Panc1 (cell line): ENCODE measurements around the gene ZNF76. TPM values are rescaled to one million over a fixed set of nuclear protein-coding genes. Genes with fewer than 3 reads are reported as not detected.
A peak's percentile ranks its signal among the peaks of the same experiment; 100 is the strongest.

ENCODE experiments used
- ATAC-seq: fragments of 200-7000 bp; cut with Tn5 transposase; 2 replicates; pipeline ENCODE4 v1.9.1; 2020; ENCODE audit warnings: mild to moderate bottlenecking, moderate library complexity
- BruUV-seq: library from RNA; stranded (reverse); fragments of 400-500 nt; replicated peaks from 2 replicates; lab custom pipeline; 2021; lab: Mats Ljungman, UMichigan
- CTCF ChIA-PET: fragments of 300-600 bp; sonication (Branson Sonifier 250); formaldehyde crosslinking; loops from one replicate; lab custom pipeline; 2022; ENCODE audit warnings: antibody characterized with exemption; lab: Charles Lee
- POLR2A ChIA-PET: fragments of 300-600 bp; sonication (Branson Sonifier 250); formaldehyde crosslinking; loops from one replicate; lab custom pipeline; 2022; ENCODE audit warnings: antibody characterized with exemption; lab: Charles Lee
- DNase-seq: peaks from one replicate; pipeline ENCODE4 v3.0.0-alpha.2; 2010; ENCODE audit warnings: low read depth, low spot score
- H3K27ac ChIP-seq: 2 replicates; pipeline ENCODE4 v1.5.1; 2011; ENCODE audit warnings: mild to moderate bottlenecking, low read length, inconsistent platforms
- H3K27me3 ChIP-seq: fragments of 200-500 bp; sonication (Bioruptor generic); 2 replicates; pipeline ENCODE4 v1.6.0; 2014; ENCODE audit warnings: low read length, inconsistent platforms; ENCODE audit not compliant: control insufficient read depth, insufficient read depth
- H3K36me3 ChIP-seq: fragments of 200-500 bp; sonication (Bioruptor generic); 2 replicates; pipeline ENCODE4 v1.5.1; 2014; ENCODE audit warnings: inconsistent platforms, mild to moderate bottlenecking, low read length, moderate library complexity; ENCODE audit not compliant: control insufficient read depth, insufficient read depth
- H3K4me1 ChIP-seq: 2 replicates; pipeline ENCODE4 v1.5.1; 2011; ENCODE audit warnings: inconsistent platforms, mild to moderate bottlenecking, low read length, moderate library complexity; ENCODE audit not compliant: control insufficient read depth, insufficient read depth
- H3K4me3 ChIP-seq, 2 experiments: 2 replicates each; pipeline ENCODE4 v1.5.1; 2011 to 2012; ENCODE audit warnings: low read depth in 2 of 2, low read length in 2 of 2, mild to moderate bottlenecking in 2 of 2, inconsistent platforms in 1 of 2, moderate library complexity in 1 of 2
- H3K9me3 ChIP-seq: fragments of 200-500 bp; sonication (Bioruptor generic); 2 replicates; pipeline ENCODE4 v1.5.1; 2014; ENCODE audit warnings: low read depth, mild to moderate bottlenecking, inconsistent platforms, low read length, moderate library complexity; ENCODE audit not compliant: control insufficient read depth, insufficient read depth
- POLR2AphosphoS5 ChIP-seq: IDR thresholded peaks from 2 replicates; pipeline ENCODE4 v1.6.1; 2012; ENCODE audit warnings: mild to moderate bottlenecking, low read depth, low read length, moderate library complexity
- REST ChIP-seq, 2 experiments: IDR thresholded peaks; 2 replicates each; pipeline ENCODE4 v1.6.1; 2011 to 2012; ENCODE audit warnings: low read depth in 2 of 2, control low read depth in 1 of 2, low read length in 1 of 2, mild to moderate bottlenecking in 1 of 2, moderate library complexity in 1 of 2; ENCODE audit not compliant: insufficient read depth in 1 of 2
- SIN3A ChIP-seq: IDR thresholded peaks from 2 replicates; pipeline ENCODE4 v1.6.1; 2012; ENCODE audit warnings: low read depth, mild to moderate bottlenecking, low read length, moderate library complexity, borderline replicate concordance; ENCODE audit not compliant: insufficient read depth
- TCF7L2 ChIP-seq: IDR thresholded peaks from 2 replicates; pipeline ENCODE4 v1.6.1; 2011; ENCODE audit warnings: mild to moderate bottlenecking, low read depth, low read length, inconsistent platforms
- in situ Hi-C: cut with HindIII; loops from 2 replicates; pipeline ENCODE4 v1.10.0; 2016; ENCODE audit warnings: low sequenced_read_pairs, low pct_unique_long_range_greater_than_20kb
- intact Hi-C: fragments of 100-400 bp; cut with micrococcal nuclease; formaldehyde crosslinking; loops from one replicate; pipeline ENCODE4 v1.10.0; 2022; ENCODE audit not compliant: unreplicated experiment
- total RNA-seq: library from RNA; stranded (reverse); gene quantifications from one replicate; pipeline ENCODE4 v1.2.1, GENCODE V29; 2021; ENCODE audit not compliant: unreplicated experiment
- TF ChIP-seq, protein P1 (sequence below): fragments of 450-650 bp; IDR thresholded peaks from 2 replicates; pipeline ENCODE4 v1.5.1; 2017; ENCODE audit warnings: mild to moderate bottlenecking

ZNF76 gene
- total RNA-seq, 1 experiment from 2014 or later: 41.5 TPM

GRCh38 chr6:35342258-35343091, 82.9 kb downstream of the ZNF76 start, which contains the start of gene PPARD:
PPARD (plus strand) TSS chr6:35342558; CDS start chr6:35411088, 68,530 bp downstream.
- CTCF ChIA-PET: interaction anchor here (0.6 to 2.2 kb wide), 8 partner anchors 46 to 205 kb away, joined by 3 to 34 read pairs (median 4); partner anchors contain the start of gene FANCE
- intact Hi-C loops: loop anchor here (1.0 to 2.0 kb wide), 2 partner anchors 72 to 107 kb away; no protein-coding TSS in a partner anchor
- H3K27me3 ChIP-seq: no peaks in the 10 kb centered on the region
- POLR2A ChIA-PET: interaction anchor here (0.6 kb wide), 1 partner anchor 26 kb away, joined by 4 read pairs; no protein-coding TSS in a partner anchor
- DNase-seq: peak; percentile 73
- H3K9me3 ChIP-seq: no peaks in the 10 kb centered on the region
- TF ChIP-seq SIN3A: no peak; the same call in 1 of the 2 replicates
- TF ChIP-seq, protein P1, sequence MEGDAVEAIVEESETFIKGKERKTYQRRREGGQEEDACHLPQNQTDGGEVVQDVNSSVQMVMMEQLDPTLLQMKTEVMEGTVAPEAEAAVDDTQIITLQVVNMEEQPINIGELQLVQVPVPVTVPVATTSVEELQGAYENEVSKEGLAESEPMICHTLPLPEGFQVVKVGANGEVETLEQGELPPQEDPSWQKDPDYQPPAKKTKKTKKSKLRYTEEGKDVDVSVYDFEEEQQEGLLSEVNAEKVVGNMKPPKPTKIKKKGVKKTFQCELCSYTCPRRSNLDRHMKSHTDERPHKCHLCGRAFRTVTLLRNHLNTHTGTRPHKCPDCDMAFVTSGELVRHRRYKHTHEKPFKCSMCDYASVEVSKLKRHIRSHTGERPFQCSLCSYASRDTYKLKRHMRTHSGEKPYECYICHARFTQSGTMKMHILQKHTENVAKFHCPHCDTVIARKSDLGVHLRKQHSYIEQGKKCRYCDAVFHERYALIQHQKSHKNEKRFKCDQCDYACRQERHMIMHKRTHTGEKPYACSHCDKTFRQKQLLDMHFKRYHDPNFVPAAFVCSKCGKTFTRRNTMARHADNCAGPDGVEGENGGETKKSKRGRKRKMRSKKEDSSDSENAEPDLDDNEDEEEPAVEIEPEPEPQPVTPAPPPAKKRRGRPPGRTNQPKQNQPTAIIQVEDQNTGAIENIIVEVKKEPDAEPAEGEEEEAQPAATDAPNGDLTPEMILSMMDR: peak; percentile 98
- no peak for TF ChIP-seq POLR2AphosphoS5
- in situ Hi-C loops: no loop called here
- peak within 1 kb of the TSS; percentile 83 to 89 for H3K4me3 ChIP-seq
- peaks cover 10% of the 10 kb centered on the region for H3K4me1 ChIP-seq
- no peaks in the 10 kb centered on the region; the same call in 1 of the 2 replicates for H3K36me3 ChIP-seq
- H3K27ac ChIP-seq: peak within 1 kb of the TSS; percentile 93
- no TSS peak for BruUV-seq
- peak; percentile 100 for ATAC-seq

DNA sequence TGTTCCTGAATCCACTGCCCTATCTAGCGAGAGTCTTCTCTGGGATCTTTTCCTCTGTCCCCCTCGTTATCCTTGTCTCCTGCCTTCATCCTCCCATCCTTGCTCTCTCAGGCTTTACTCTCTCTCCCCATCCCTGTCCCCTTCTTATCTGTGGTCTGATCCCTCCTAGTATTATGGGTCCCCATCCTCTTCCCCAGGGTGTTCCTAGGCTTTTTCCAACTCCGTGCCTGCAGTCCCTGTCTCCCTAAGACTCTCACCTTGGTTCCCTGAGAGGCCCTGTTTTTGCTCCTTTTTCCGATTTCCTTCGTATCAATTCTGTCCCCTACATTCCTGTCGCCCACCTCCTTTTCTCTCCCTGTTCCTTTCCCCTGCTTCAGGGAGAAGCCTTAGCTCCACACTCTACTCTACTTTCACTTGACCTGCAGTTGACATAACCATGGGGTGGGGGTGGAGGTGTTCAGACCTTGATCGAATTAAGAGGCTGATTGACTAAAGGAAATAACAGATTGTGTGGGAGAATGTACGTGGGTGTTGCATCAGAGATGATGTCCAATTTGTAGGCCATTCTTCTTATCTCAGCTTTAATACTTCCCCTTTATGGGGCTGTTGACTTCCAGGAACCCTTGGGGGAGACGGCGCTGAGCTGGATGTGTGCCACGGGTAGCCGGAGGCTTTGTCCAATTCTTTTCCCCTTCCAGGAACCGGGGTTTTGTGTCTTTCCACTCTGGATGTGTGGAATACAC, 83.7 kb downstream of the ZNF76 start:
- Histone ChIP-seq H3K4me1 (peaks cover 10% of the 10 kb centered on the region), H3K4me3 (peak overlapping the region; percentile 83 to 89), H3K9me3 (no peaks in the 10 kb centered on the region), H3K36me3 (no peaks in the 10 kb centered on the region; the same call in 1 of the 2 replicates), H3K27me3 (no peaks in the 10 kb centered on the region), H3K27ac (peak overlapping the region; percentile 93)
- in situ Hi-C loops (no loop called here), intact Hi-C loops (loop anchor here (2.0 kb wide), 1 partner anchor 72 kb away; no protein-coding TSS in a partner anchor)
- ATAC-seq: no peak
- TF ChIP-seq POLR2AphosphoS5: no peak
- peak; percentile 6; the same call in 1 of the 2 replicates for TF ChIP-seq SIN3A
- CTCF ChIA-PET: interaction anchor here (1.0 to 2.2 kb wide), 5 partner anchors 11 to 106 kb away, joined by 3 to 34 read pairs (median 5); no protein-coding TSS in a partner anchor
- no peak for DNase-seq
- POLR2A ChIA-PET: interaction anchor here (0.6 kb wide), 1 partner anchor 25 kb away, joined by 4 read pairs; no protein-coding TSS in a partner anchor
- no TSS peak for BruUV-seq

GRCh38 chr6:35343835-35344550, 84.5 kb downstream of the ZNF76 start:
- CTCF ChIA-PET: interaction anchor here (0.6 to 1.4 kb wide), 4 partner anchors 10 to 105 kb away, joined by 3 to 7 read pairs (median 4); no protein-coding TSS in a partner anchor
- peaks cover 10% of the 10 kb centered on the region for H3K4me1 ChIP-seq
- H3K9me3 ChIP-seq: no peaks in the 10 kb centered on the region
- no peak for TF ChIP-seq TCF7L2
- no peak for TF ChIP-seq REST (IDR thresholded peaks at IDR 0.05; ENCODE audit: insufficient read depth in 1 of 2, low read depth in 2 of 2, low read length in 1 of 2)
- TF ChIP-seq, protein P1: no peak
- TF ChIP-seq POLR2AphosphoS5: no peak
- TF ChIP-seq SIN3A: no peak
- ATAC-seq (no peak), DNase-seq (no peak)
- POLR2A ChIA-PET: interaction anchor here (0.6 kb wide), 2 partner anchors 29 to 120 kb away, joined by 4 to 10 read pairs; no protein-coding TSS in a partner anchor
- BruUV-seq: TSS peak; percentile 80
- no peaks in the 10 kb centered on the region for H3K27me3 ChIP-seq
- peak overlapping the region; percentile 83 to 89 for H3K4me3 ChIP-seq
- in situ Hi-C loops: no loop called here
- intact Hi-C loops: loop anchor here (2.0 kb wide), 1 partner anchor 71 kb away; no protein-coding TSS in a partner anchor
- peak overlapping the region; percentile 51; the same call in 1 of the 2 replicates for H3K27ac ChIP-seq
- no peaks in the 10 kb centered on the region; the same call in 1 of the 2 replicates for H3K36me3 ChIP-seq
